Measurements from ENCODE around the gene NOTCH1. TPM values are rescaled to one million over a fixed set of nuclear protein-coding genes. Genes with fewer than 3 reads are reported as not detected.

Gene NOTCH1
- total RNA-seq, 1 donor from 2014 or later = 39.7 TPM

GRCh38 chr9:136476369-136477150 lies 69.3 kb downstream of the NOTCH1 start:
- no peak for DNase-seq (ENCODE audit: low read depth)
- TF ChIP-seq, protein P1, sequence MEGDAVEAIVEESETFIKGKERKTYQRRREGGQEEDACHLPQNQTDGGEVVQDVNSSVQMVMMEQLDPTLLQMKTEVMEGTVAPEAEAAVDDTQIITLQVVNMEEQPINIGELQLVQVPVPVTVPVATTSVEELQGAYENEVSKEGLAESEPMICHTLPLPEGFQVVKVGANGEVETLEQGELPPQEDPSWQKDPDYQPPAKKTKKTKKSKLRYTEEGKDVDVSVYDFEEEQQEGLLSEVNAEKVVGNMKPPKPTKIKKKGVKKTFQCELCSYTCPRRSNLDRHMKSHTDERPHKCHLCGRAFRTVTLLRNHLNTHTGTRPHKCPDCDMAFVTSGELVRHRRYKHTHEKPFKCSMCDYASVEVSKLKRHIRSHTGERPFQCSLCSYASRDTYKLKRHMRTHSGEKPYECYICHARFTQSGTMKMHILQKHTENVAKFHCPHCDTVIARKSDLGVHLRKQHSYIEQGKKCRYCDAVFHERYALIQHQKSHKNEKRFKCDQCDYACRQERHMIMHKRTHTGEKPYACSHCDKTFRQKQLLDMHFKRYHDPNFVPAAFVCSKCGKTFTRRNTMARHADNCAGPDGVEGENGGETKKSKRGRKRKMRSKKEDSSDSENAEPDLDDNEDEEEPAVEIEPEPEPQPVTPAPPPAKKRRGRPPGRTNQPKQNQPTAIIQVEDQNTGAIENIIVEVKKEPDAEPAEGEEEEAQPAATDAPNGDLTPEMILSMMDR (conservative IDR thresholded peaks at IDR 0.05; ENCODE audit: low read depth, low read length) = no peak
- H3K4me3 ChIP-seq (ENCODE audit: low read depth, low read length) = no peak overlapping the region

DNA sequence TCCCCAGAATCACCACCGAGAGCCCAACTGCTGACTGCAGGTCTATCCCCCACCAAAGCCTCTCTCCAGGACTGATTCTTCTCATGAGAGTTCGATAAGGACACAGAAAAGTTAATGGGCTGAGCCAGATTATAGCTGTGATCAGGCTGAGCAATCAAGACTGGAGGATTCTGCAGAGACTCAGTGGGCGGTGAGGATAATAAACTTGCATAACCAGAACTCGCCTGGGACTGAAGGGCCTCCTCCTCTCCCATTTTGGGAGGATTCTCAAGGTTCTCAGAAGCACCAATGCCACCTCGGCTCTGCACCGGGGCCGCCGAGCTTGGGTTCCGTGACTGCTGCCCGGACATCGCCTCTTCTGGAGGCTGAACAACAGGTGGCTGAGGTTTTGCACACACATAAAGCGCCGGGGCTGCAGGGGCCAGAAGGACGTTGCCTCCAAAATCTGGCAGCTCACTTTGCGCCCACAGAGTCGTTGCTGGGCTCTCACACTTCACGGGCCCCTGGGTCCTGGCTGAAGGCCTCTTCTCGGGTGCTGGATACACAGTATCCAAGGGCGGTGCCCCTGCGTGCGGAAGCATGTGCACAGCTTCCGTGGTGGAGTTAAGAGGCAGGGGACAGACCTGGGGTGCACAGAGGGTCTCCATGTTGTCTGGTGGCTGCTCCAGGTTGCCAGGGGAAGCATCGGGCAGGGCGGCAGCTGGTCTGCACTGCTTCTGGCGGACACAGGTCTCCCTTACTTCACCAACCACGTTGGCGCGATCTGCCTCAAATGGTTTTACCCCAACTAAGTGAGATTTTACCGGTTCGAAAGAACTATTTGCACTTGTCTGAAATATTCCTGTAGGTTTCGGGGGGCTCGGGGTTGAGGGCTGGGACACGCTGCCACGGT lies 70.6 kb downstream of the NOTCH1 start:
- no peak overlapping the region for H3K4me3 ChIP-seq (ENCODE audit: low read depth, low read length)
- DNase-seq (ENCODE audit: low read depth) = no peak
- TF ChIP-seq, protein P1 (conservative IDR thresholded peaks at IDR 0.05; ENCODE audit: low read depth, low read length) = no peak

GRCh38 chr9:136474021-136474640 lies 71.7 kb downstream of the NOTCH1 start:
- no peak overlapping the region for H3K4me3 ChIP-seq (ENCODE audit: low read depth, low read length)
- TF ChIP-seq, protein P1 (conservative IDR thresholded peaks at IDR 0.05; ENCODE audit: low read depth, low read length) = no peak
- DNase-seq (ENCODE audit: low read depth) = no peak

GRCh38 chr9:136473354-136473721 lies 72.5 kb downstream of the NOTCH1 start:
- TF ChIP-seq, protein P1 (conservative IDR thresholded peaks at IDR 0.05; ENCODE audit: low read depth, low read length) = no peak
- no peak overlapping the region for H3K4me3 ChIP-seq (ENCODE audit: low read depth, low read length)
- DNase-seq (ENCODE audit: low read depth) = no peak

DNA sequence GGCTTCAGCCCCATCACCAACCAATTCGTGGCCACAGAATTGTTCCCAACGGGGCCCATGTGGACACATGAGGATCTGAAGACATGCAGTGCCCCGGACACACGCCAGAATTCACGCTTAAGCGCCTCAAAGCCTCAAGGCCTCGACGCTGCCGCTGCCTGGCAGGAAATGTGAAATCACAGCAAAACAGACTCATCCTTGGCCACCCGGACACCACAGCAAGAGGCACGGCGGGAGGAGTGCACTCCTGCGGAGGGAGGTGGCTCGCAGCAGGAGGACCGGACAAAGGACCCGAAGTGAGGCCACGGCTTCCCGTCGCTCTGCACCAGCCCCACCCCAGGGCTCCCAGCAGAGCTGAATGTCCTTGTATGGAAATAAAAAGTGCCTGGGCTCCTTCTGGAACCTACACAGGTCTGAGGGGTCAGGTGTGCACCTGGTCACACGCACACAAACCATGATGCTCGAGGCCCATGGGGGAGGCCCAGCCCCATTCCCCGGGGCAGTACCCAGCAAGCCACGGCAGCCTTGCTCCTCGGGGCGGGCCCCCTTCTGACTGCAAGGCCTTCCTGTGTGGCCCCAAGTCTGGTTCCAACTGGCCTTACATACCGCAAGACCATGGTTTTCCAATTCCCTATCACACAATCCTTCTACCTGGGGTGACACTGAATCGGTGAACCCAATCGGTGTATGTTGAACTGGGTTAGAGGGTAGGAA lies 73.1 kb downstream of the NOTCH1 start:
- no peak overlapping the region for H3K4me3 ChIP-seq (ENCODE audit: low read depth, low read length)
- no peak for DNase-seq (ENCODE audit: low read depth)
- TF ChIP-seq, protein P1 (conservative IDR thresholded peaks at IDR 0.05; ENCODE audit: low read depth, low read length) = no peak

DNA sequence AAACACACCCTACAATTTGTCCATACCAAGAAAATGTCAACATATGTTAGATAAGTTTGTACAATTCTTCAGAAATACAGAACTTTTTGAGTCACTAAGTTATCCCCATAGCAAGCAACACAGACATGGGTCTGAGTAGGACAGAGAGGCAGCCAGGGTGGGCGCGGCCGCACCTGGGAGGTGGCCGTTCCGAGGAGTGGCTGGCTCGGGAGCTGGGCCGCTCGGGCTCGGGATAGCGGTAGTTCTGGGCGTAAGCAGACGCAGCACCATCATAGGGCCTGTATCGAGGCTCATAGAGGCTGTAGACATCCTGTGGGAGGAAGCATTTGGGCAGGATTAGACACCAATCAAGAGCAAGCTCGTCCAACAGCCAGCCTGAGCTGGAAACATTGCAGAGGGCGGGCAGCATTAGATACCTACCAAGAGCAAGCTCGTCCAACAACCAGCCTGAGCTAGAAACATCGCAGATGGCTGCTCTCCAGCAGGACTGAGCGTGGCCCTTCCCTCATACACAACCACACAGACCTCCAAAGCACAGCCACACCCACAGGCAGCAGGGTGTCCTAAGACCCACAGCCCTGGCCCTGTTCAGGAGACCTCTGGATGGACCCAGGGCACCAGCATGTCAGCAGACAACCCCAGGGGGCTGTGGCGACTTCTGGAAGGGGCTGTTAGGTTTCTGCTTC lies 73.9 kb downstream of the NOTCH1 start:
- no peak for DNase-seq (ENCODE audit: low read depth)
- H3K4me3 ChIP-seq (ENCODE audit: low read depth, low read length) = no peak overlapping the region
- TF ChIP-seq, protein P1 (conservative IDR thresholded peaks at IDR 0.05; ENCODE audit: low read depth, low read length) = no peak
